Loucy (cell line): Measurements from ENCODE around the gene SLC17A5.

Source experiments
- H2AFZ ChIP-seq: fragments of 200-600 bp; sonication (generic); 2 replicates; pipeline ENCODE4 v1.6.0; 2016; ENCODE audit warnings: antibody characterized with exemption, mild to moderate bottlenecking, low read length, moderate library complexity
- H3F3A ChIP-seq: fragments of 200-600 bp; 2 replicates; pipeline ENCODE4 v1.6.0; 2016; ENCODE audit warnings: antibody characterized with exemption, low read depth, mild to moderate bottlenecking
- H3K27me3 ChIP-seq: fragments of 200-600 bp; sonication (generic); 2 replicates; pipeline ENCODE4 v1.6.1; 2014; ENCODE audit warnings: low read length, mild to moderate bottlenecking; ENCODE audit not compliant: insufficient read depth, poor library complexity, severe bottlenecking
- H3K36me3 ChIP-seq: fragments of 200-600 bp; sonication (generic); 2 replicates; pipeline ENCODE4 v1.6.1; 2016; ENCODE audit warnings: low read length; ENCODE audit not compliant: insufficient read depth
- H3K4me1 ChIP-seq: fragments of 200-600 bp; sonication (generic); 2 replicates; pipeline ENCODE4 v1.5.1; 2014; ENCODE audit warnings: low read length, mild to moderate bottlenecking; ENCODE audit not compliant: insufficient read depth, poor library complexity, severe bottlenecking
- H3K4me2 ChIP-seq: fragments of 200-600 bp; sonication (generic); 2 replicates; pipeline ENCODE4 v1.6.0; 2014; ENCODE audit warnings: antibody characterized with exemption, low read length, low read depth, mild to moderate bottlenecking; ENCODE audit not compliant: poor library complexity, severe bottlenecking
- H3K4me3 ChIP-seq: fragments of 200-600 bp; sonication (generic); 2 replicates; pipeline ENCODE4 v1.5.1; 2014; ENCODE audit warnings: low read length, mild to moderate bottlenecking, mixed read lengths; ENCODE audit not compliant: poor library complexity, severe bottlenecking
- H3K79me2 ChIP-seq: fragments of 200-600 bp; sonication (generic); 2 replicates; pipeline ENCODE4 v1.6.1; 2014; ENCODE audit warnings: low read length; ENCODE audit not compliant: insufficient read depth
- H3K9ac ChIP-seq: fragments of 200-600 bp; sonication (generic); 2 replicates; pipeline ENCODE4 v1.6.0; 2014; ENCODE audit warnings: mild to moderate bottlenecking, low read depth, low read length, moderate library complexity; ENCODE audit not compliant: poor library complexity, severe bottlenecking
- H3K9me2 ChIP-seq: fragments of 200-600 bp; sonication (generic); replicated peaks from 2 replicates; pipeline ENCODE4 v1.6.1; 2016; ENCODE audit warnings: low read depth, low read length, mixed read lengths
- H3K9me3 ChIP-seq: fragments of 200-600 bp; sonication (generic); 2 replicates; pipeline ENCODE4 v1.6.1; 2014; ENCODE audit warnings: mild to moderate bottlenecking, antibody characterized with exemption, low read length, low read depth; ENCODE audit not compliant: insufficient read depth
- H4K20me1 ChIP-seq: fragments of 200-600 bp; sonication (generic); 2 replicates; pipeline ENCODE4 v1.6.0; 2014; ENCODE audit warnings: antibody characterized with exemption, low read length, mild to moderate bottlenecking; ENCODE audit not compliant: insufficient read depth, poor library complexity, severe bottlenecking
- EZH2phosphoT487 ChIP-seq: fragments of 200-600 bp; IDR thresholded peaks from 2 replicates; pipeline ENCODE4 v1.6.1; 2018; ENCODE audit warnings: antibody characterized with exemption, mild to moderate bottlenecking, moderate library complexity, borderline replicate concordance
- TF ChIP-seq, protein P1 (sequence below): fragments of 200-600 bp; sonication (generic); conservative IDR thresholded peaks from 2 replicates; pipeline ENCODE4 v1.5.1; 2014; ENCODE audit warnings: mild to moderate bottlenecking, antibody characterized with exemption, low read length

SLC17A5 gene

DNA sequence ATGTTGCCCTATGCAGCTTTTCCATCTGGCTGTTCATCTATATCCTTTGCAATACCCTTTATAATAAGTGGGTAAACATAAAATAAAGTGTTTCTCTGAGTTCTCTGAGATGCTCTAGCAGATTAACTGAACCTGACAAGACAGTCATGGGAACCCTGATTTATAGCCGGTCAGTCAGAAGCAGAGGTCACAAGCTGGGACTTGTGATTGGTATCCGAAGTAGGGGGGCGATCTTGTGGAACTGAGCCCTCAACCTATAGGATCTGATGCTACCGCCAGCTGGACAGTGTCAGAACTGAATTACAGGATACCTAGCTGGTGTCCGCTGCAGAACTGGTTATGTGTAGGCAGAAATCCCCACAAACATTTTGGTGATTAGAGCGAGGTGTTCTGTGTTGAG lies 39.0 kb downstream of the SLC17A5 start:
- no peak overlapping the region for H2AFZ ChIP-seq
- 0 out of 2 replicates have a peak, but pooled peaks cover 7% of the 10 kb centered on the region for H3K36me3 ChIP-seq
- no peaks in the 10 kb centered on the region for H3K79me2 ChIP-seq
- H4K20me1 ChIP-seq = no peaks in the 10 kb centered on the region
- no peak for TF ChIP-seq EZH2phosphoT487
- TF ChIP-seq, protein P1, sequence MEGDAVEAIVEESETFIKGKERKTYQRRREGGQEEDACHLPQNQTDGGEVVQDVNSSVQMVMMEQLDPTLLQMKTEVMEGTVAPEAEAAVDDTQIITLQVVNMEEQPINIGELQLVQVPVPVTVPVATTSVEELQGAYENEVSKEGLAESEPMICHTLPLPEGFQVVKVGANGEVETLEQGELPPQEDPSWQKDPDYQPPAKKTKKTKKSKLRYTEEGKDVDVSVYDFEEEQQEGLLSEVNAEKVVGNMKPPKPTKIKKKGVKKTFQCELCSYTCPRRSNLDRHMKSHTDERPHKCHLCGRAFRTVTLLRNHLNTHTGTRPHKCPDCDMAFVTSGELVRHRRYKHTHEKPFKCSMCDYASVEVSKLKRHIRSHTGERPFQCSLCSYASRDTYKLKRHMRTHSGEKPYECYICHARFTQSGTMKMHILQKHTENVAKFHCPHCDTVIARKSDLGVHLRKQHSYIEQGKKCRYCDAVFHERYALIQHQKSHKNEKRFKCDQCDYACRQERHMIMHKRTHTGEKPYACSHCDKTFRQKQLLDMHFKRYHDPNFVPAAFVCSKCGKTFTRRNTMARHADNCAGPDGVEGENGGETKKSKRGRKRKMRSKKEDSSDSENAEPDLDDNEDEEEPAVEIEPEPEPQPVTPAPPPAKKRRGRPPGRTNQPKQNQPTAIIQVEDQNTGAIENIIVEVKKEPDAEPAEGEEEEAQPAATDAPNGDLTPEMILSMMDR = no peak
- no peaks in the 10 kb centered on the region for H3K9me2 ChIP-seq
- no peak overlapping the region for H3K9ac ChIP-seq
- no peak overlapping the region for H3K4me3 ChIP-seq
- H3K4me2 ChIP-seq = no peak overlapping the region
- H3K27me3 ChIP-seq = no peaks in the 10 kb centered on the region
- H3F3A ChIP-seq = no peaks in the 10 kb centered on the region
- no peaks in the 10 kb centered on the region for H3K9me3 ChIP-seq
- no peaks in the 10 kb centered on the region for H3K4me1 ChIP-seq

DNA sequence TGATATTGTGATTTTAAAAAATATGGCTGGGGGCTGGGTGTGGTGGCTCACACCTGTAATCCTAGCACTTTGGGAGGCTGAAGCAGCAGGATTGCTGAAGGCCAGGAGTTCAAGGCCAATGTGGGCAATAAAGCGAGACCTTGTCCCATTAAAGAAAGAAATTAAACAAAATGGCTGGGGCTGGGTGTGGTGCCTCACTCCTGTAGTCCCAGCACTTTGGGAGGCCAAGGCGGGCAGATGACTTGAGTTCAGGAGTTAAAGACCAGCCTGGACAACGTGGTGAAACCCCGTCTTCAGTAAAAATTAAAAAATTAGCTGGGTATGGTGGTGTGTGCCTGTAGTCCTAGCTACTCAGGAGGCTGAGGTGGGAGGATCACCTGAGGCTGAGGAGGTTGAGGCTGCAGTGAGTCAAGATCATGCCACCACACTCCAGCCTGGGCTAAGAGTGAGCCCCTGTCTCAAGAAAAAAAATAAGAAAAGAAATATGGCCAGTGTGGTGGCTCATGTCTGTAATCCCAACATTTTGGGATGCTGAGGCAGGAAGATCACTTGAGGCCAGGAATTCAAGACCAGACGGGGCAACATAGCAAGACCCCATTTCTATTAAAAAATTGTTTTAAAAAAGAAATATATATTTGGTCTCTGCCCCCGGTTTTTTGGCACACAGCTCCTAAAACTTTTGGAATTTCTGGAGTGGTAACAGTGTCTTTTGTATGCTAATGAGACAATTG lies 39.8 kb downstream of the SLC17A5 start:
- Histone ChIP-seq H3K36me3 (0 out of 2 replicates have a peak, but pooled peaks cover 11% of the 10 kb centered on the region), H3K9me3 (no peaks in the 10 kb centered on the region), H3K4me2 (no peak overlapping the region), H4K20me1 (no peaks in the 10 kb centered on the region), H3K79me2 (no peaks in the 10 kb centered on the region), H3K4me1 (no peaks in the 10 kb centered on the region), H3K4me3 (no peak overlapping the region), H2AFZ (no peak overlapping the region), H3F3A (no peaks in the 10 kb centered on the region), H3K27me3 (no peaks in the 10 kb centered on the region), H3K9ac (no peak overlapping the region), H3K9me2 (no peaks in the 10 kb centered on the region)
- TF ChIP-seq EZH2phosphoT487 = no peak

DNA sequence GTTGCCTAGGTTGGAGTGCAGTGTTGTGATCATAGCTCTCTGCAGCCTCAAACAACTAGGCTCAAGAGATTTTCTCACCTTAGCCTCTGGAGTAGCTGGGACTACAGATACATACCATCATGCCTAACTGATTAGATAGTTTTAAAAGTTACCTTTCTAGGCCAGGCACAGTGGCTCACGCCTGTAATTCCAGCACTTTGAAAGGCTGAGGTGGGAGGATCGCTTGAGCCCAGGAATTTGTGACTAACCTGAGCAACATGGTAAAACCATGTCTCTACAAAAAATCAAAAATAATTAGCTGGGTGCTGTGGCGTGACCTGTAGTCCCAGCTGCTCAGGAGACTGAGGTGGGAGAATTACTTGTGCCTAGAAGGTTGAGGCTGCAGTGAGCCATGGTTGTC lies 41.2 kb downstream of the SLC17A5 start:
- H3F3A ChIP-seq = no peaks in the 10 kb centered on the region
- TF ChIP-seq, protein P1 = no peak
- no peak for TF ChIP-seq EZH2phosphoT487
- H3K4me3 ChIP-seq = no peak overlapping the region
- H3K36me3 ChIP-seq = peaks cover 21% of the 10 kb centered on the region; the same call in 1 of the 2 replicates
- no peaks in the 10 kb centered on the region for H3K9me3 ChIP-seq
- no peaks in the 10 kb centered on the region for H3K79me2 ChIP-seq
- no peaks in the 10 kb centered on the region for H3K4me1 ChIP-seq
- no peak overlapping the region for H3K9ac ChIP-seq
- no peaks in the 10 kb centered on the region for H4K20me1 ChIP-seq
- no peak overlapping the region for H3K4me2 ChIP-seq
- no peaks in the 10 kb centered on the region for H3K9me2 ChIP-seq
- H2AFZ ChIP-seq = no peak overlapping the region
- H3K27me3 ChIP-seq = no peaks in the 10 kb centered on the region
